ENCODE measurements around the gene HAGH.

The HAGH gene

GRCh38 chr16:1772908-1773702 is 53.5 kb downstream of the HAGH start, which contains the start of gene MRPS34:
Gene MRPS34, minus strand, starts transcription at chr16:1773134. Its CDS starts 15 bp downstream, at chr16:1773119.
- peak; percentile 96 for DNase-seq

GRCh38 chr16:1772362-1772907 is 54.2 kb downstream of the HAGH start, which contains the start of gene EME2:
Gene EME2, plus strand, starts transcription at chr16:1772810. Its CDS starts 418 bp downstream, at chr16:1773228.
- peak; percentile 75 for DNase-seq

- peak; percentile 75 for DNase-seq
Observed at GRCh38 chr16:1771864-1772361, 54.7 kb downstream of the HAGH start.

GRCh38 chr16:1771188-1771863 is 55.3 kb downstream of the HAGH start, which contains the start of gene NME3:
Gene NME3, minus strand, starts transcription at chr16:1771543. Its CDS starts 9 bp downstream, at chr16:1771534.
- DNase-seq: peak; percentile 73

- DNase-seq: no peak
Observed at GRCh38 chr16:1770328-1771187, 56.1 kb downstream of the HAGH start.

- no peak for DNase-seq
Observed at GRCh38 chr16:1769402-1770300, 57.0 kb downstream of the HAGH start.

- no peak for DNase-seq
Observed at GRCh38 chr16:1768767-1769401, 57.7 kb downstream of the HAGH start.

- no peak for DNase-seq
Observed at GRCh38 chr16:1768061-1768766, 58.4 kb downstream of the HAGH start.

- no peak for DNase-seq
Observed at GRCh38 chr16:1767116-1767994, 59.3 kb downstream of the HAGH start.

- DNase-seq: no peak
Observed at GRCh38 chr16:1766701-1767100, 59.9 kb downstream of the HAGH start.

- no peak for DNase-seq
Observed at GRCh38 chr16:1766231-1766630, 60.4 kb downstream of the HAGH start.

GRCh38 chr16:1765826-1766225 is 60.8 kb downstream of the HAGH start:
- no peak for DNase-seq

GRCh38 chr16:1764971-1765370 is 61.7 kb downstream of the HAGH start:
- DNase-seq: no peak

GRCh38 chr16:1763521-1764511 is 62.8 kb downstream of the HAGH start:
- peak; percentile 26 for DNase-seq

GRCh38 chr16:1762879-1763520 is 63.6 kb downstream of the HAGH start:
- no peak for DNase-seq

- DNase-seq: no peak
Observed at GRCh38 chr16:1762196-1762878, 64.3 kb downstream of the HAGH start.

- DNase-seq: no peak
Observed at GRCh38 chr16:1761751-1762150, 64.9 kb downstream of the HAGH start.
